Measurements from ENCODE around the gene PRELID2. TPM values are rescaled to one million over a fixed set of nuclear protein-coding genes. Genes with fewer than 3 reads are reported as not detected.

The PRELID2 gene
- total and polyA plus RNA-seq, 8 donors = 5.2 to 12.3 (median 10.2) TPM

- no peak for ATAC-seq
- H3K4me1 ChIP-seq = no peaks in the 10 kb centered on the region
- no peaks in the 10 kb centered on the region for H3K36me3 ChIP-seq
- no peak for TF ChIP-seq CTCF (IDR thresholded peaks at IDR 0.05)
- no peak overlapping the region for H3K4me3 ChIP-seq
- no peak for DNase-seq
- H3K27ac ChIP-seq = no peak overlapping the region
- H3K27me3 ChIP-seq = no peaks in the 10 kb centered on the region
- intact Hi-C loops (cut with DNase I) = no loop called here
- H3K9me3 ChIP-seq = no peaks in the 10 kb centered on the region
Measured at GRCh38 chr5:145715412-145715811, 119.7 kb downstream of the PRELID2 start.

- Histone ChIP-seq H3K27me3 (no peaks in the 10 kb centered on the region), H3K4me1 (no peaks in the 10 kb centered on the region), H3K27ac (no peak overlapping the region), H3K36me3 (no peaks in the 10 kb centered on the region), H3K4me3 (no peak overlapping the region), H3K9me3 (no peaks in the 10 kb centered on the region)
- TF ChIP-seq CTCF (IDR thresholded peaks at IDR 0.05) = no peak
- intact Hi-C loops (cut with DNase I) = no loop called here
- ATAC-seq = no peak
- no peak for DNase-seq
Measured at GRCh38 chr5:145712245-145712644, 122.9 kb downstream of the PRELID2 start.

- H3K4me3 ChIP-seq = no peak overlapping the region
- no peak for TF ChIP-seq CTCF (IDR thresholded peaks at IDR 0.05)
- no peak for ATAC-seq
Measured at GRCh38 chr5:145711417-145711816, 123.7 kb downstream of the PRELID2 start.

More at GRCh38 chr5:145711417-145711816, 123.7 kb downstream of the PRELID2 start:
- no peaks in the 10 kb centered on the region for H3K9me3 ChIP-seq
- H3K27ac ChIP-seq = no peak overlapping the region
- intact Hi-C loops (cut with DNase I) = no loop called here
- no peaks in the 10 kb centered on the region for H3K27me3 ChIP-seq
- no peaks in the 10 kb centered on the region for H3K36me3 ChIP-seq
- no peak for DNase-seq
- H3K4me1 ChIP-seq = no peaks in the 10 kb centered on the region

Other genes starting within 250 kb of the PRELID2 start
- not detected for gene GRXCR2, start 37.7 kb upstream of the PRELID2 start, total RNA-seq
- gene GRXCR2, start 37.7 kb upstream of the PRELID2 start, polyA plus RNA-seq (ENCODE audit: insufficient read length in 6 of 6) = not detected
- gene SH3RF2, start 101.2 kb upstream of the PRELID2 start, total RNA-seq = 10 to 100 TPM; 11.7 to 20.3 TPM
- gene SH3RF2, start 101.2 kb upstream of the PRELID2 start, polyA plus RNA-seq (ENCODE audit: insufficient read length in 6 of 6) = under 1 TPM; 0.24 to 0.53 (median 0.42) TPM

Data from left lung (tissue), 10 donors.